GM21447 (cell line): ENCODE data around the gene ASB10.

Experiments
- ATAC-seq: cut with Tn5 transposase; IDR thresholded peaks from one replicate; pipeline ENCODE4 v1.9.1; 2021; ENCODE audit not compliant: unreplicated experiment

ASB10 gene

GRCh38 chr7:151189038-151189437 is 2.0 kb upstream of the ASB10 start:
- no peak for ATAC-seq

- ATAC-seq, result no peak
Measured at GRCh38 chr7:151188252-151188542, 1.1 kb upstream of the ASB10 start.

GRCh38 chr7:151187409-151188251 is 580 bp upstream of the ASB10 start:
- ATAC-seq, result no peak

DNA sequence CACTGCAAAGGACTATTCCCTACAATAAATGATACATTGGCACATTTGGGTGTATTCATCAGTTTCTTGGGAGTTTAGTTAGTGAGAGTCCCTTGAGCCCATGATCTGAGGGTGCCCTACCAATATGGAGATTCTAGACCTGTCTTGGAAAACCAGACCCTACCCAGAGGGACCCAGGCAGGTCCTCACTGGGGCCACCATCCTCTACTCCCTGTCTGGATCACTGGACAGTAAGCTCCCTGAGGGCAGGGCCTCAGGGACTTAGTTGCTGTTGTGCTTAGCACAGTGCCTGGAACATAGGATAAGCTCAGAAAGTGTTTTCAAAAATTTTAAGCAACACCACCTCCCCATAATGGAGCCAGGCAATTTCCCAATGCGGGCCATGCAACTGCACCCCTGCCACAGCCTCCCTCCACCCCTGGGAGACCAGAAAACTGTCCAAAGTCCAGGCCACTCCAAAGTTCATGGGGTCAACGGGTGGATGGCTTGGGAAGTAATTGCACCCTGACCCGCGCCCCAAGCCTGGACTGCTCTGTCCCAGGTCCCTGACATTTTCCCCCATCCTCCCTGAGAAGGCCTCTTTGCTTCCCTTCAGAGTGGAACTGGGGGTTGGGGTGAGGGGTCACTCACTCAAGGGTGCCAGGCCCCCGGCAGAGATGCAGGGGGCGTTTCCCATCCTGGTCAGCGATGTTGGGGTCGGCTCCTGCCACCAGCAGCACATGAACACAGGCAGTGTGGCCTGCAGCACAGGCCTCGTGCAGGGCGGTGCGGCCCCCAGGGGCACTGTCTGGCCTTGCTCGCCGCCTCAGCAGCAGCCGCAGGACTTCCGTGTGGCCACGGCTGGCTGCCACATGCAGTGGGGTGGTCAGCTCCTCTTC is 1.0 kb downstream of the ASB10 start:
- no peak for ATAC-seq

- ATAC-seq, result no peak
Measured at GRCh38 chr7:151181011-151181431, 6.0 kb downstream of the ASB10 start.

- ATAC-seq, result no peak
Measured at GRCh38 chr7:151179946-151180345, 7.1 kb downstream of the ASB10 start.

GRCh38 chr7:151179287-151179860 is 7.7 kb downstream of the ASB10 start:
- ATAC-seq, result no peak

DNA sequence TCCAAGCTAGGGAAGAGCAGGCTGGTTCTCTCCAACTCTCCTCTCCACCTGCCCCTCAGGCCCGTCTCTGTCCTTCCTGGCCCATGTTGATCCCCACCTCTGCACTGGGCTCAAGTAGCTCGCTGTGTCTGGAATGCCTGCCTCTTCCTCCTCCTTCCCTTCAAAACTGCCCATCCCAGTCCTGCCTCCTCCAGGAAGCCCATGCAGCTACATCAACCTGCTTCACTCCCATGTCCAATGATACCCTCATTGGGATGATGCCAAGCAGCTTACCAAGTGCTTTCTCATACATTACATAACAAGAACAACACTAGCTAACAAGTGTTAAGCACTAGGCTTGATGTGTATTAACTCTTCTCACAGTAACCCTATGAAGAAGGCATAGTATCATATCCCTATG is 8.2 kb downstream of the ASB10 start:
- ATAC-seq, result no peak

GRCh38 chr7:151178236-151178635 is 8.8 kb downstream of the ASB10 start:
- no peak for ATAC-seq

DNA sequence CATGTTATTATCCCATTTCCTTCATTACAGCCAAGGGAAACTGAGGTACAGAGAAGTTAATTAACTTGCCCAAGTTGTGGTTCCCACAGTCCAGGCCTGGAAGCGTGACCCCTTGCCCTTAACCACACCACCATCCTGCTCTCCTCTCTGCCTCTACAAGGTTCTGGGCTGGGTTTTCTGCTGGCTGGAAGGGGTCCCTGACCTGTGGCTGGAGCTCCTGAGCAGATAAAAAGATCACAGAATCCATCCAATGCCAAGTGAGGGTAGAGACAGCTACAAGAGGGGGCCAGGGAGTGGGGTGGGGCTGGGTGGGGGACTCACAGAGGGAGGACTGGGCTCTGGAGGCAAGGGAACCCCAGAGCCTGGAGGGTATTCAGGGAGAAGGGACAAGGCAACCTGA is 9.7 kb downstream of the ASB10 start:
- ATAC-seq, result no peak

- ATAC-seq, result no peak
Measured at GRCh38 chr7:151176401-151176800, 10.6 kb downstream of the ASB10 start.

GRCh38 chr7:151175793-151176311 is 11.2 kb downstream of the ASB10 start:
- ATAC-seq, result no peak

DNA sequence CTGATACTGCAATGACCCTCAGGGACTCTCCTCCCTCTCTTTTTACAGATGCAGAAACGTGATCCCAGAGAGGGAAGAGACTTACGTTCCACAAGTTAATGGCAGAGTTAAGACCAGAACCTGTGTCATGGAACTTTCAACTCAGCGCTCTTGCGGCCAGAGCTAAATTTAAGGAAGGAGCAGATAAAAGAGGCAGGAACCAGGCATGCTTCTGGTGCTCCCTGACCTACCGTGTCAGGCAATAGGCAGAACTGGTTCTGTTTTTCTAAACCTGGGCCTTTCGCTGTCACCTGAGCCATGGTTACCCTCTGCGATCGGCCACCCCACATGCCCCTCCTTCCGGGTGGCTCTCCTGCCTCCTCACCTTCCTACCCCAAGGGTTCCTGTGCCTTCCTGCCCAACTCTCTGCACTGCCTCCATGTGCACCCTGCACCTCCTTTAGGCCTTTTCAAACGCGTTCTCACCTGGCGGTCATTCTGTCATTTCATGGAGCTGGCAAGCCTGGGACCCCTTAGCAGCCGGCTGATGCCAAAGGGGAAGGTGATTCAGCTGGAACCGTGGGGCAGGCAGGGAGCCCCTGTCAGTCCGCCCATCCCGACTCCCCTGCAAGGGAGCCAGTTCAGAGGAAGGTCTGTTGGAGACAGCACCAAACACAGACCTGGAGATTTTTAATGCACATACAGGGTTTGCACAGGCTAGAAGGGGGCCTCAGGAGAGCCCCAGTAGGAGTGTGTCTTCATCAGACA is 11.8 kb downstream of the ASB10 start:
- ATAC-seq, result no peak

DNA sequence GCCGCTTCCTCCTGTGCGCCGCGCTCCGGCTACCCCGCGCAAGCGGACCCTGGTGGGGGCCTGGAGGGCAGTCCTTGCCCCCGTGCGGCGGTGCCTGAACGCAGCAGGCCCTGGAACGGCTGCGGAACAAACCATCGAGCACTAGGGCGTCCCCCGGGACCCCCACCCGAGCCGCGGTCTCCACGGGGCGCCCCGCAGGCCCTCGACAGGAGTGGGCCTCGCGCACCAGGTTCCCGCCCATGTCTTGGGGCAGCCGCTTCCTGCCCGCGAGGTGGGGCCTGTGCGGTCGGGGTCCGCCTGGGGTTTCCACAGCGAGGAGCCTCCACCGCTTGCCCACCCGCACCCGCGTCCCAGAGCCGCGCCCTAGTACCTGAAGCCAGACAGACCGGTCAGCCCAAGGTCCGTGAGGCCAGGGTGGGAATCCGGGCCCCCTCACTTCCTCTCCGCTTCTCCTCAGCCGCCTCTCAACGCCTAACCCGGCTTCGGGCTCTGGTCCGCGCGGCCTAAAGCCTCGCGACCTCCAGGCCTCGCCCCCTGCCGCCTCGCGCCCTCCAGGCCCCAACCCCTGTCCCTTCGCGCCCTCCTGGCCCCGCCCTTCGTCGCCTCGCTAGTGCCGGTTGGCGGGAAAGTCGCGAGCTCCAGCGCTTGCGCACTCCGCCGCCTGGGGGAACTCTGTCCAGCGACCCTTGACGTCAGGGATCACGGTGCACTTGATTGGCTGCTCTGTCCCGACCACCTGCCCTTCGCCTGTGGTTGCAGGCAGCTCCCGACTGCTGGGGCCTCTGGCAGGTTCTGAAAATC is 12.6 kb downstream of the ASB10 start:
- ATAC-seq, result no peak

DNA sequence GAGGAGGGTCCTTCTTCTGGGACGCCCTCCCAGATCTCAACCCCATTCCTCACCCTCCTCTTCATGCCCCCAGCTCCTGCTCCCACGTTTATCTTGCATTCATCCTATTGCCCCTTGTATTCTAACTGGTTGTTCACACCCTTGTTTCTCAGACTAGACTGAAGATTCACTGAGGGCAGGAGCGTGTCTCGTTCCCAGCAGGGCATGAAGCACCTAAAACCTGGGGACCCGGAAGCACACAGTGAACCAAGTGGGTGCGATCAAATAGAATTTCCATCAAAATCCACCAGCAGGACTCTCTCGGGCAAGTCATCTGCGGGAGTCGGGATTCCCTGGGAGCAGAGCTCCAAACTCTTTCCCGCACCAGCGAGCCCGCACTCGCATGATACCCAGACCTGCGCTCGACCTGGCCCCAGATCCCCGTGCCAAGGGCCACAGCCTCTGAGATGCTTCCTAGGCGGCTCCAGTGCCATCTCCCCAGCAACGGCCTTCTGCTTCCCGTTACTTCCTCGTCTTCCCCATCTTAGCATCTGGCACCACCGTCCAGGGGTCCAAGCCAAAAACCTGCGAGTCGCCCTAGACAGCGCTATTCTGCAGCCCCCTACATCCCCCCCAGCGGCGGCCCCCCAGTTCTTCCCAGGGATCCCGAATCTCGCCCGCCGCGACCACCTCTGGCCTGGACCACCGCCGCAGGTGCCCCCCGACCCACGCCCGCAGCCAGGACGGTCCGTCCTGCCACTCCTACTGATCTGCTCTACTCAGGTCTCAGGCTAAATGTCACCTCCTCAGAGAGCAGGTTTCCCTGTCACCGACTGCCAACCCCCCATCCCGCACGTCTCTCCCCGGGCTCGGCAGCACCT is 13.4 kb downstream of the ASB10 start:
- ATAC-seq, result no peak

DNA sequence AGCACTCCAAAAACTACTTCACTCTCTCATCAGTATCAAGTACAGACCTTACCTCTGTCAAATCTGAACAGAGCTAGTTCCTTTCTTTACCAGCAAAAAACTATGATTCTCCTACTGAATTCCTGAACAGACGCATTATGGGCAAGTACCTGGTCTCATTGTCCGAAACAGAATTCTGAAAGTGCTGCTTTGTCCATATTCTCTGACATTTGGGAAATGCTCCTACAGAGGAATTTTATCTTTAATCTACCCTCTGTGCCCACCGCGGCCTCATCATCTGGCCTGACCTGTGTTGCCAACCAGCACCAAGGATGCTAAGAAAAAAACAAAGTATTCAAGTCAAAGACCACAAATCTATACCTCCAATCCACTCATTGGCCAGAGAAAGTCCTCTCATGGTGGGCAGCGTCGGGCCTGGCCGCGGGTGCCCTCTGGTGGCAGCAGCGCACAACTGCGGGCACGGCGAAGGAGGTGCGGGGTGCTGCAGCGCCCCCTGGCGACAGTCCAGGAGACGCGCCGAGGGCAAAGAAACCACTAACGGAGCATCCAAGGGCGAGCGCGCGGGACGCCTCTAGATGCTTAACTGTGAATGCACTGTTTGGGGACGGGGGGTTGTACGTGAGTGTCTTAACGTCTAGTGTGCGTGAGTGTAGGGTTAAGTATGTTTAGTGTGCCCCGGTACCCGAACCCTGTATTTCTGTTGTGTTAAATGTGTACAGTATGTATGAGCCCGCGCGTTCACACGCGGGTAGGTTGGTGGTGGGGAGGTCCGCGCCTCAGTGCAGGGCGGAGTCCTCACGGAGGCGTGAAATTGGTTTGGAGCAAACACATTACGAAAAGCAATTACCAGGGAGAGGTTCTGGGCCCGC is 14.5 kb downstream of the ASB10 start:
- peak; percentile 75 for ATAC-seq

DNA sequence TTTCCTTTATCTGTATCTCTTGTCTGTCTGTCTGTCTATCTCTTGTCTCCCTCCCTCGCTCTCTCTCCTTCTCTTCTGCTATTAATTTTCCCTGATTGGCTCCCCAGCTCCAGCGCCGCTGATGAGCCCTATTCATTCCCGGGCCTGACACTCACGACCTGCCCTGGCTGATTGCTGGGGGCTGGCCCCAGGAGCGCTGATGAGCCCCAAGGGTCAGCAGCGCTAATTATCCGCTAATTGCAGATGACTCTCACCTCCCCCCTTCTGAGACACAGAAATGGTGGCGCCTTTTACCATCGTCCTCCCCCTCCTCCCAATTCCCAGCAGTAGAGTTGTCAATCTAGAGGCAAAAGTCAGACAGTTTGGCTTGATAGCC is 18.3 kb downstream of the ASB10 start:
- ATAC-seq, result no peak

- ATAC-seq, result no peak
Measured at GRCh38 chr7:151168003-151168786, 18.9 kb downstream of the ASB10 start.
